ENCODE measurements around the gene U2AF2. TPM values are rescaled to one million over a fixed set of nuclear protein-coding genes. Genes with fewer than 3 reads are reported as not detected.

Gene U2AF2
- total and polyA plus RNA-seq, 2 of the 8 experiments (the other 6 are each of a cell fraction or from before 2014, with no cell fraction given): 162 to 252 TPM

DNA sequence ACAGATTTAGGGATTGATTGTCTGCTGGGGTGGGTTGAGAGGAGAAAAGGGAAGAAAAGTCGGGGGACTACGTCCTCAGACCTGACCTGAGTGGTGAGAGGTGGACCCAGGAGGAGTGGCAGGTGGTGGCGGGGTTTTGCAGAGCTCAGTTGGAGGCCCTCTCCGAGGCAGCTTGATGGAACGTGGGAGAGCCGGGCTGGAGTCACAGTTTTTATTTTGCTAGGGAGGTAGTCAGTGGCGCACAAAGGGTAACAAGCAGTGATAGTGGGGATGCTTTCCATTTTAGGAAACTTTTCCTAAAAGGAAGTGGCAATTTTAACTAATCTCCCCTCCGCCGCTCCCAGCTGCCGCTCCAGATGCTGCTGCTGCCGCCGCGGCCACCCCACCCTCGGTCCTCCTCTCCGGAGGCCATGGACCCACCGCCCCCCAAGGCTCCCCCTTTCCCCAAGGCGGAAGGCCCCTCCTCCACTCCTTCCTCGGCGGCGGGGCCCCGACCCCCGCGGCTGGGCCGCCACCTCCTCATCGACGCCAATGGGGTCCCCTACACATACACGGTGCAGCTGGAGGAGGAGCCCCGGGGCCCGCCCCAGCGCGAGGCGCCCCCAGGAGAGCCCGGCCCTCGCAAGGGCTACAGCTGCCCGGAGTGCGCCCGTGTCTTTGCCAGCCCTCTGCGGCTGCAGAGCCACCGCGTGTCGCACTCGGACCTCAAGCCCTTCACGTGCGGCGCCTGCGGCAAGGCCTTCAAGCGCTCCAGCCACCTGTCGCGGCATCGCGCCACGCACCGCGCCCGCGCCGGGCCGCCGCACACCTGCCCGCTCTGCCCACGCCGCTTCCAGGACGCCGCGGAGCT is 12.5 kb upstream of the U2AF2 start:
- peak overlapping the region; percentile 75 for H4K91ac ChIP-seq (replicated peaks; ENCODE audit: insufficient read length, low read length)
- H3K4me2 ChIP-seq (ENCODE audit: insufficient read depth in 1 of 2, low read depth in 2 of 2, low read length in 2 of 2): peak overlapping the region; percentile 87 to 99
- ChIA-PET POLR2A (ENCODE audit: partially characterized antibody) (interaction anchor here (0.6 to 9.2 kb wide), 12 partner anchors 8 to 760 kb away, joined by 3 to 96 read pairs (median 4); partner anchors contain the start of genes U2AF2, ZNF524, ZNF628 and ZNF784), CTCF (ENCODE audit: partially characterized antibody) (interaction anchor here (1.0 to 4.0 kb wide), 5 partner anchors 10 to 62 kb away, joined by 3 to 18 read pairs (median 4); no protein-coding TSS in a partner anchor)
- peak overlapping the region; percentile 40 for H3K56ac ChIP-seq (replicated peaks; ENCODE audit: insufficient read length, low read depth, low read length)
- H3K4me1 ChIP-seq (replicated peaks in 1 of 4; ENCODE audit: control insufficient read depth in 3 of 4, insufficient read depth in 4 of 4, low read length in 3 of 4): peaks cover 0 to 21% (median 10%) of the 10 kb centered on the region in 4 experiments; a peak in 6 of 7 replicates
- no peak for FAIRE-seq
- peaks cover 29% of the 10 kb centered on the region for H3K23me2 ChIP-seq (ENCODE audit: low read depth, low read length)
- H3K4ac ChIP-seq (replicated peaks; ENCODE audit: insufficient read length, low read depth, low read length): peak overlapping the region; percentile 96
- peaks cover 11% of the 10 kb centered on the region for H3K79me1 ChIP-seq (ENCODE audit: low read depth, low read length)
- no peak overlapping the region for H2BK120ac ChIP-seq (replicated peaks; ENCODE audit: low read depth, low read length)
- no peak overlapping the region for H2AFZ ChIP-seq (ENCODE audit: low read length)
- no peaks in the 10 kb centered on the region; a peak in 1 of 4 replicates for H3K9me3 ChIP-seq (ENCODE audit: insufficient read depth in 2 of 2, low read depth in 1 of 2, low read length in 1 of 2)
- peak overlapping the region; percentile 75; the same call in 1 of the 2 replicates for H2AK5ac ChIP-seq (ENCODE audit: low read depth, low read length)
- H3K14ac ChIP-seq (ENCODE audit: insufficient read length): no peak overlapping the region
- no peak overlapping the region for H2BK15ac ChIP-seq (ENCODE audit: low read length)
- peak in 1 of 2 experiments; percentile 61 for DNase-seq (ENCODE audit: low read depth in 1 of 2, low spot score in 2 of 2)
- H4K8ac ChIP-seq (ENCODE audit: extremely low read depth, insufficient read depth, low read length): peak overlapping the region; percentile 81; the same call in 1 of the 2 replicates
- peak overlapping the region; percentile 41 to 78 (median 56) for H3K9ac ChIP-seq (replicated peaks in 1 of 4; ENCODE audit: extremely low read depth in 1 of 4, low read depth in 3 of 4, low read length in 3 of 4)
- peak overlapping the region; percentile 61 for H3K23ac ChIP-seq (ENCODE audit: insufficient read length)
- H3K36me3 ChIP-seq (ENCODE audit: control insufficient read depth in 2 of 4, insufficient read depth in 4 of 4, low read length in 3 of 4): peaks cover 7 to 13% (median 10%) of the 10 kb centered on the region in 4 experiments
- TF ChIP-seq KDM1A (IDR thresholded peaks at IDR 0.05; ENCODE audit: borderline replicate concordance, low read length) (no peak), PHF8 (conservative IDR thresholded peaks at IDR 0.05; ENCODE audit: low read depth, low read length) (peak; percentile 28; the same call in 1 of the 2 replicates), CTBP2 (IDR thresholded peaks at IDR 0.05; ENCODE audit: borderline replicate concordance, insufficient read depth, insufficient read length, low read length) (no peak), POLR2A (IDR thresholded peaks at IDR 0.05; ENCODE audit: control extremely low read depth in 1 of 2, low read depth in 2 of 2, low read length in 2 of 2) (peak in 1 of 2 experiments; percentile 39; a peak in 1 of 3 replicates), JUN (IDR thresholded peaks at IDR 0.05; ENCODE audit: low read depth, low read length) (no peak)
- TF ChIP-seq, protein P1, sequence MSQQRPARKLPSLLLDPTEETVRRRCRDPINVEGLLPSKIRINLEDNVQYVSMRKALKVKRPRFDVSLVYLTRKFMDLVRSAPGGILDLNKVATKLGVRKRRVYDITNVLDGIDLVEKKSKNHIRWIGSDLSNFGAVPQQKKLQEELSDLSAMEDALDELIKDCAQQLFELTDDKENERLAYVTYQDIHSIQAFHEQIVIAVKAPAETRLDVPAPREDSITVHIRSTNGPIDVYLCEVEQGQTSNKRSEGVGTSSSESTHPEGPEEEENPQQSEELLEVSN (IDR thresholded peaks at IDR 0.05): peak; percentile 57
- TF ChIP-seq, protein P2, sequence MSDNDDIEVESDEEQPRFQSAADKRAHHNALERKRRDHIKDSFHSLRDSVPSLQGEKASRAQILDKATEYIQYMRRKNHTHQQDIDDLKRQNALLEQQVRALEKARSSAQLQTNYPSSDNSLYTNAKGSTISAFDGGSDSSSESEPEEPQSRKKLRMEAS (IDR thresholded peaks at IDR 0.05): peak; percentile 81
- H3K4me3 ChIP-seq (ENCODE audit: extremely low read depth in 1 of 4, insufficient read depth in 2 of 4, low read depth in 3 of 4, low read length in 4 of 4): peak overlapping the region; percentile 68 to 98 (median 80)
- peaks cover 4 to 24% of the 10 kb centered on the region in 2 experiments; a peak in 3 of 4 replicates for H3K79me2 ChIP-seq (ENCODE audit: control insufficient read depth in 1 of 2, insufficient read depth in 2 of 2, low read length in 2 of 2)
- H2BK5ac ChIP-seq (ENCODE audit: low read depth, low read length): peak overlapping the region; percentile 63
- H2BK20ac ChIP-seq (ENCODE audit: low read length): no peak overlapping the region
- H2BK12ac ChIP-seq (ENCODE audit: low read depth, low read length): 0 out of 2 replicates have a peak overlapping the region, but pooled peaks have one; percentile 35
- no peaks in the 10 kb centered on the region for H3K27me3 ChIP-seq (replicated peaks in 1 of 4; ENCODE audit: control insufficient read depth in 3 of 4, extremely low read depth in 1 of 4, insufficient read depth in 3 of 4, low read length in 3 of 4)
- H3K18ac ChIP-seq (ENCODE audit: extremely low read depth, low read length): peak overlapping the region; percentile 94
- H3K27ac ChIP-seq (ENCODE audit: low read depth, low read length): peak overlapping the region; percentile 17; the same call in 1 of the 2 replicates
- peaks cover 0 to 7% of the 10 kb centered on the region in 2 experiments for H4K20me1 ChIP-seq (replicated peaks in 1 of 2; ENCODE audit: control insufficient read depth in 1 of 2, insufficient read depth in 2 of 2, low read length in 2 of 2)
- H4K5ac ChIP-seq (ENCODE audit: insufficient read length, low read depth, low read length): no peak overlapping the region
- 1% methylated on average over 45 of the region's 65 CpGs; no CpG with 5 or more reads in 1 of the 2 experiments for WGBS, 2 experiments (ENCODE audit: extremely low coverage in 1 of 2, insufficient coverage in 1 of 2, insufficient read length in 1 of 2, insufficient replicate concordance in 2 of 2, low coverage in 1 of 2, low lambda C conversion rate in 2 of 2, missing lambda C conversion rate in 1 of 2)

All from H1 (cell line).